GM23248 (cell line): ENCODE data around the gene TIMM10.

Source experiments
- EZH2 ChIP-seq: fragments of 200-600 bp; sonication (generic); IDR thresholded peaks from 2 replicates; pipeline ENCODE4 v1.6.1; 2018; ENCODE audit warnings: antibody characterized with exemption, mild to moderate bottlenecking; ENCODE audit not compliant: insufficient read depth, poor library complexity, severe bottlenecking
- EZH2phosphoT487 ChIP-seq: fragments of 200-600 bp; sonication (generic); IDR thresholded peaks from 2 replicates; pipeline ENCODE4 v1.6.1; 2018; ENCODE audit warnings: antibody characterized with exemption, moderate library complexity, mild to moderate bottlenecking, low read depth; ENCODE audit not compliant: insufficient read depth

DNA sequence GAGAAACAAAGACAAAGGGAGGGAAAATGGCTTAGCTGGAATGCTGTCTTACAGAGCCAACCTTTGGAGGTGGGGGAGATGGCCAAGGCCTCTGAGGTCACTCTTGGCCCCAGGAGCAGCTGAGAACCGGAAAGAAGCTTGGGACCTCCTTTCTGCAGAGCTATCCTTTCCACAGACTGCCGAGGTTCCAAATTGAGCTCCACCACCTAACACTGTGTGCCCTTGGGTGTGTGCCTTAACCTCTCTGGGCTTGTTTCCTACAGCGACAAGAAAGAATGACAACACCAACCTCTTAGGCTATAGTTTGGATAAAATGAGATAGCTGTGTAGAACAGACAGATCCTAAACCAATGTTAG lies 47.0 kb downstream of the TIMM10 start:
- no peak for TF ChIP-seq EZH2
- no peak for TF ChIP-seq EZH2phosphoT487
